Stimulated activated naive CD4-positive, alpha-beta T cell (primary cell): ENCODE data around the gene HECTD3.
"Not testable (repeated sequence)": the region's sequence is repeated elsewhere in the genome, so short reads cannot be mapped to it uniquely, and the experiment has no call there.

Source experiments
- DNase-seq, 6 experiments: peaks; one replicate each; lab custom pipeline; 2025; lab: John Stamatoyannopoulos, UW

The HECTD3 gene

GRCh38 chr1:44988531-44989156 is 22.5 kb downstream of the HECTD3 start:
- no peak for DNase-seq

DNA sequence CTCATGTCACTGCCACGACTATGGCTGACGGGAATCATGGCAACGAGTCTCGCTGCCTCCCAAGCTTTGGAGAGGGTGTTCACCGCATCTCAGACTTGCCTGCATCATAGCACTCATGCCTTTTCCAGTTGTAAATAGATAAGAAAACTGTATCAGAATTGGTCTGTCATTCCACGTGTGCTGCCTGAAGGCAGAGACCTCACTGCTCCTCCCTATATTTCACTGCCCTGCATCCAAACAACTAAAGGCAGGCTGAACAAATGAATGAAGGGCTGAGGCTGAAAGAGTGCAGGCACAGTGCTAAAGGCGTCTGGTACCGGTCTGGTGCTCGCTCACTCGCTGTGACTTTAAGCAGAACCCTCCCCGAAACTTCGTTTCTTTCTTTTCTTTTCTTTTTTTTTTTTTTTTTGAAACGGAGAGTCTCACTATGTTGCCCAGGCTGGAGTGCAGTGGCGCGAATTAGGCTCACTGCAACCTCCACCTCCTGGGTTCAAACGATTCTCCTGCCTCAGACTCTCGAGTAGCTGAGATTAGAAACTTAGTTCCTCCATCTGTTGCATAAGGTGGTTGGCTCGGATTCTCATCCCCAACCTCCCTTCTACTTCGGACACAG is 25.3 kb downstream of the HECTD3 start:
- DNase-seq = no peak

GRCh38 chr1:44977372-44977771 is 33.8 kb downstream of the HECTD3 start:
- not testable (repeated sequence) for DNase-seq

- DNase-seq = no peak
Measured at GRCh38 chr1:44976252-44976651, 34.9 kb downstream of the HECTD3 start.

- no peak for DNase-seq
Measured at GRCh38 chr1:44973645-44974044, 37.5 kb downstream of the HECTD3 start.

GRCh38 chr1:44970317-44970716 is 40.8 kb downstream of the HECTD3 start:
- DNase-seq = no peak

DNA sequence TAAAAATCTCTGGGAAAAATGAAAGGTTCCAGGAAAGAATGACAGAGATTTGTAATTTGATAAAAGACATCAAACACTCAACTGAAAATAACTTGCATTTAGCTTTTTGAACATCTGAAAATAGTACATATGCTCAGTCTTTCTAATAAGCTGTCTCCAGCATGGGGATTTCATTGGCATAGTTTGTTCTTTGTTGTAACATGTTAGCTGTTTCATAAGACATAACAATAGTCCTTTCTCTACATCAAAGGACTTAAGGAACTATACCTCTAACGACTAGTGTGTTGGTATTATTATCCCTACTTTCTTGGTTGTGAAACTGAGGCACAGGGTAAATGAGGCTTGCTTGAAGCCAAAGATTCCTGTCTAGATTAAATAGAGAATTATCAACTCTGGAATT is 46.7 kb downstream of the HECTD3 start:
- no peak for DNase-seq

- DNase-seq = no peak
Measured at GRCh38 chr1:44962729-44963128, 48.4 kb downstream of the HECTD3 start.

DNA sequence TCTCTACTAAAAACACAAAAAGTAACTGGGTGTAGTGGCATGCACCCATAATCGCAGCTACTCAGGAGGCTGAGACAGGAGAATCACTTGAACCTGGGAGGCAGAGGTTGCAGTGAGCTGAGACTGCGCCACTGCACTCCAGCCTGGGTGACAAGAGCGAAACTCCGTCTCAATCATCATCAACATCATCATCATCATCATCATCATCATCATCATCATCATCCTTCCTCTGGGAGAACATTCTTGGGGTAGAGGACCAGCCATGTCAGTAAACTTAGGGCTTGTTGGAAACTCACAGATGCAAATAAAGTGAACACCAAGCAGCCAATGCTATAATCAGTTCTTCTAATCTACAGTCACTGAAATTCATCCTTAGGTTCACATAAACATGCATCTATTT is 49.1 kb downstream of the HECTD3 start:
- DNase-seq = not testable (repeated sequence)

DNA sequence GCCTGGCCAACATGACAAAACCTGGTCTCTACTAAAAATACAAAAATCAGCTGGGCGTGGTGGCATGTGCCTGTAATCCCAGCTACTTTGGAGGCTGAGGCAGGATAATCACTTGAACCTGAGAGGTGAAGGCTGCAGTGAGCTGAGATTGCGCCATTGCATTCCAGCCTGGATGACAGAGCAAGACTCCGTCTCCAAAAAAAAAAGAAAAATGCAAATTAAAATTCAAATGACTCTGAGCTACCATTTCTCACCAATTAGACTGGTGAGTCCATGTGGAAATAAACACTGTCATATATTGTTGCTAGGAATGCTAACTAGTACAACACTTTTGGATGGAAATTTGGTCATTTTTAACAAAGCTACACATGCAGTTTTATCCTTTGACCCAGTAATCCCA is 53.6 kb downstream of the HECTD3 start:
- DNase-seq = not testable (repeated sequence)

GRCh38 chr1:44956077-44956476 is 55.0 kb downstream of the HECTD3 start:
- not testable (repeated sequence) for DNase-seq
